Stimulated activated CD4-positive, alpha-beta T cell treated with anti-CD3 and anti-CD28 coated beads, Interleukin-15, amount 100 ng/mL, for 24 hours (primary cell): ENCODE data around the gene SEC62.
A peak's percentile ranks its signal among the peaks of the same experiment; 100 is the strongest.
"Not testable (repeated sequence)": the region's sequence is repeated elsewhere in the genome, so short reads cannot be mapped to it uniquely, and the experiment has no call there.

Source experiments
- DNase-seq: peaks from one replicate; pipeline ENCODE4 v3.0.0-alpha.2; 2020

Gene SEC62

DNA sequence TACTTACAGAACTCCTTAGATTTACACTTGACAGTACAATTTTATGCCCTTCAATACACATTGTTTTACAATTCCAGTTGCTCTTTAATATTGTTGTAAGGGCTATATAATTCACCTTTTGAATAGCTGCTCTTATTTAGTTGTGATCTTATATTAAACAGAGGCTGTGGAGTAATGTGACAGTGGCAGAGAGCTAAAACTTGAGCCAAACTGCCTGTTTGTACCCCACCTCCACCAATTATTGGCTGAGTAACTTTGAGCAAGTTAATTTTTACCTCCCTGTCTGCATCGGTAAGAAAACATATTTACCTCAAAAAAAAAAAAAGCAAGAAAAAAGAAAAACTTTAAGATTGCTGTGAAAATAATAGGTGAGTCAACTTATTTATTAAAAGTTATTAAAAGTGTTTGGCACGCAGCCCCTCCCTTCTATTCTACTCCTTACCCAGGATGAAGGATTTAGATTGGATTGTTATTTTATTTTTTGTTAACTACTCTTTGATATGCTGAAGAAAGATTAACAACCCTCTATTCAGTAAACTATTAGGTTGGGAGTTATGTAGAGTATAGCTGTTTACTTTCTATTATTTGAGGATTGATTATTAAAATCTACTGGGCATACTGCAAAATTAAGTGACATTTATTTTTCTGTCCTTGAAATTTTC lies 1.7 kb downstream of the SEC62 start:
- no peak for DNase-seq

DNA sequence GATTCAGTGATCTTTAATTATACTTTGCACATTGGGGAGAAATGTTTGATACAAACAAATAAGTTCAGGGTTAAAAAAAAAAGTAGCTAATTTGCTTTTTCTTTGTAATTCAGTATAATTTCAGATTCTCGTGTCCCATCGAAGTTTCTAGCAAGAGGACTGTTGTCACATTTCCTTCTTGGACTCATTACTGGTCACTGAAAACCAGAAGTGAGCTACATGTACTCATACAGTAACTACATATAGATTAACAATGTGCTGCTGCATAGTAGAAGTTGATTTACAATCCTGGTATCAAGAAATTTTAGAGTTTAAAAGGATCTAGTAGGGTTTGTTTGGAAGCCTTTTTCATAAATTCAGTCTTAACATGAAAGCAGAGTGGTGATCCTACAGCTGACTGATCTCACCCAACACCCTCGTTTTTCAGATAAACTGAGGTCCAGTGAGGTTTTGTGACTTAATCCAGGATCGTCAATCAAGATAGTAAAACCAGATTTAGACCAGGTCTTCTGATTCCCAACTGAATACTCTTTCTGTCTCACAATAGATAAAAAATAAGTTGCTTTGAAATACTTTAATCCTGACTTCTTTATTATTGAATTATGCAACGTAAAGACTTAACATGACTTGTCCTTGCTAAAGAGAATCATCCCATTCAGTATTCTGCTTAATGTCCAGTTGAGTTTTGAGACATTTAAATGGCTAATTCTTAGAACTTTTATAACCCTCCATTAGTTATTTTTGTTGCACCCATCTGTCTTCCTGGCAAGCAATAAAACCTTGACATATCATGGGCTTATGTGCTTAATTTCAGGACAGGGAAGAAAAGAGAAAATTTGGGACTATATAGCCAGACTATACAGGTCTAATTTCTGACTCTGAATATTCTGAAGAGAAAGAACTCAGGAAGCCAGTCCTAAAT lies 2.8 kb downstream of the SEC62 start:
- DNase-seq = no peak

DNA sequence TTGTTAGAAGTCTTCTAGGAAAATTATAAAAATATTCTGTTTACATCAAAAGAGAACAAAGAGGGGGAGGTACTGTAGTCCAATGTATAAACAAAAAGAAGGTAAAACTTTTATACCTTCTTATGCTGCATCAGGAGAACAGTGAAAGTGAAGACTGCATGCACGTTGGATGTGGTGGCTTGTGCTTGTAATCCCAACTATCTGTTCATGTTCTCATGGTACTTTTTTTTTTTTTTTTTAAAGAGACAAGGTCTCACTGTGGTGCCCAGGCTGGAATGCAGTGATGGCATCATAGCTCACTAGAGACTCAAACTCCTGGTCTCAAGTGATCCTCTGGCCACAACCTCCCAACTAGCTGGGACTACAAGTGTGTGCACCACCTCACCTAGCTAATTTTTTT lies 4.2 kb downstream of the SEC62 start:
- no peak for DNase-seq

DNA sequence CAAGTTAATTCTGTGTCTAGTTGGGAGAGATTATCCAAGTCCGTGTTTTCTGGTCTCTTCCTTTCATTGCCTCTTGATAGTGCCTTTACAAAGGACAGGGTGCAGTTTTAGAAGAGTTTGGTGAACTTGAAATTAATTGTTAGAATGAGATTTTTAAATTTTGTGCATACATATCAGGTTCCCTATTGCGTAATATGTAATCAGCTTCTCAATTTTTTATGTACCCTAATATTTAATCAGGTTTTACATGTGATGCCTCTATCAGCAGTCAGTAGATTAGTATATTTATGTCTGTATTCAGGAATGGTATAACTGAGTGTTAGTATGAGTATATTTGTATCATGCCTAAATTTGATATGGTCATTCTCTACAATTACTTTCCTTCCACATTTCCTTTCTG lies 4.9 kb downstream of the SEC62 start:
- no peak for DNase-seq

DNA sequence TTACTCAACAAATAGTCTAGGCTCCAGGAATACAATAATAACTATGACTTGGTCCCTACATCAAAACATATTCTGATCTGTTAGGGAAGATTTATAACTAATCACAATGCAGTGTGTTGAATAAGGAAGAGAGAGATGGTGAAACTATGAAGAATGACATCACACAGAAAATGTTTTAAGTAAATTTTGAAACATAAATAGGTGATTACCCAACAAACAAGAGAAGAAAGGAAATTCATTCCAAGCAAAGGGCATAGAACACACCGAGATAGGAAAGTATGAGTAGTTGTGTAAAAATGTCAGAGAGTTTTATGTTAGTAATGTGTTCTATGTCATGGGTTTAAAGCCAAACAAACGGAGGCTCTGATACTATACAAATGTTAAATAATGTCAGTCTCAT lies 13.4 kb downstream of the SEC62 start:
- DNase-seq = no peak

DNA sequence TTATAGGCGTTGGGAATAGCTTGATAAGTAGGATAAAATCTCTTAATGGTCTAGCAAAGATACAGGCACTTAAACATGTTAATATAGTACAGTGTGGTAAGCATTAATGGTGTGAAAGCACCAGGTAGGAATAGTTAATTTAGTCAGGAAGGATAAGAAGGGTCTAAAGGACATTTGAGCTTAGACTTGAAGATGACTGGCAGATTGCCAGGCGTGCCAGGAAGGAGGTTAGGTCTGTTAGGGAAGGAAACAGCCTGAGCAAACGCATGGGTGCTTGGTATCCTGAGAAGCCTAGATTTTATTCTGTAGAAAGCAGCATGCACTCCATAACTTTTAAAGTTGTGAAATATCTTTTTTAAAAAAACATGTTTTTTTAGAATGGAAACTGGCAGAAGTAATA lies 17.7 kb downstream of the SEC62 start:
- no peak for DNase-seq

DNA sequence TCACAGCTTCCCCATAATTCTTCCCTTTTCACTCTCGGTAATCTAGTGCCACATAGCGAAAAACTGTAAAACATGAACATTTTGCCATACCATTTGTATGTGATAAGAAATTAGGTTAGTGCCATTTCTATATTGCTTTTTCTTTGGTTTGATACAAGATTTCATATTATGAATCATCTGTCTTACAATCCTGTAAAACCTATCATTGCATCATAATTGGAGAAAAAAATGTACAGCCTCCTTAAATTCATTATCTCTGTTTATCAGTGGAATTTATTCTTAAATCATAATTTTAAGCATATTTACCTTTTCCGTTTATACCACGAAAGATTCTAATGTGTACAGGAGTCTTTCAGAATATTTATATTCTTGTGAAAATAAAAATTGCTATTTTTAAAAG lies 23.8 kb downstream of the SEC62 start:
- DNase-seq = no peak

DNA sequence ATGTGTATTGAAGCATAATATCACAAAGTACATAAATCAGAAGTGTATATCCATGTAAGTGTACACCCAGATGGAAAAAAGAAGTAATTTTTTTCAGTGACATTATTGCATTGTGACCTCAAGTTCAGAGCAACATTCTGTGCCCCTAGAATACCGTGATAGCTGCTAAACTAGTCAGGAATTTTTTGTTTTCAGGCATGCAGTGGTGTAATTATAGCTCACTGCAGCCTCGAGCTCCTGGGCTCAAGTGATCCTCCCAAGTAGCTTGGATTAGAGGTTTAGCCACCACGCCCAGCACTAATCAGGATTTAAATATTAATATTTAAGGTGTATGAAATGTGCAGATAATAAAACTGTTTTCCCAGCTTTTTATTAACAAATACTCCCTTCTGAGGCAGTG lies 25.5 kb downstream of the SEC62 start:
- no peak for DNase-seq

DNA sequence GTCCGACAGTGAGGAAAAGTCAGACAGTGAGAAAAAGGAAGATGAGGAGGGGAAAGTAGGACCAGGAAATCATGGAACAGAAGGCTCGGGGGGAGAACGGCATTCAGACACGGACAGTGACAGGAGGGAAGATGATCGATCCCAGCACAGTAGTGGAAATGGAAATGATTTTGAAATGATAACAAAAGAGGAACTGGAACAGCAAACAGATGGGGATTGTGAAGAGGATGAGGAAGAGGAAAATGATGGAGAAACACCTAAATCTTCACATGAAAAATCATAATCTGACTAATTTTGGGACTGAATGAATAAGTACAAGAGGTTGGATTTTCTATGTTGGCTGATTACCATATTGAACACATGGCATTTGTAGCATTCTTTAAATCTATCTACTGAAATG lies 26.2 kb downstream of the SEC62 start:
- no peak for DNase-seq

DNA sequence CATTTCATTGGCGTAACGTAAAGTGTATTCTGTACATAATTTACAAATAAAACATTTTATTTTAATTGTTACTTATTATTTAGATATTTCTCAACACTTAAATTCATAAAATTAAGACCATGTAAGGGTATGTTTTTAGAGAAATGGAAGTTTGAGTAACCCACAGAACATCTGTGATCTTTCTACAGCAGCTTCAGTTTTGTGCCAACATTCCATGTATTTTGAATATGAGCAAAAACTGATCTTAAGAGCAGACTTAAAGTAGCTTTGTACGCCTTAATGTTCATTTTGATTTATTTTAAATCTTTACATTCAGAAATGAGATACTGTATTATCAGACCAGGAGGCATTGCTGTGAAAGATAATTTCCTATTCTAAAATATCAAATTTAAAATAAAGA lies 27.2 kb downstream of the SEC62 start:
- no peak for DNase-seq

DNA sequence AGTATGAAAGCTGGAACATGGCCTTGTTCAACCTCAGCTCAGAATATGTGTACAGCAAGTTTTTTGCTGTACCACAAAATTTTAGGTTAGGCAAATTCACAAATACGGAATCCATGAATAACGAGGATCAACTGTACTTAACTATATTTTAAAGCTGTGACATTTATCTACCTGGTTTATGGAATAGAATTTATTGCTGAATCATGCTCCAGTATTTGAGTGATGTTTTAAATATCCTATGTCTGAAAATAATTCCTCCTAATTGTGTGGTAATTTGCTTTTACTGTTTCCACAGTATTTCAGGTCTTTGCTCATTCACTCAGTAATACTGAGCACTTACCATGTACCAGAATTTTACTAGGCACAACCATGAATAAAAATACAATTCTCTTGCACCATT lies 29.5 kb downstream of the SEC62 start:
- DNase-seq = no peak

DNA sequence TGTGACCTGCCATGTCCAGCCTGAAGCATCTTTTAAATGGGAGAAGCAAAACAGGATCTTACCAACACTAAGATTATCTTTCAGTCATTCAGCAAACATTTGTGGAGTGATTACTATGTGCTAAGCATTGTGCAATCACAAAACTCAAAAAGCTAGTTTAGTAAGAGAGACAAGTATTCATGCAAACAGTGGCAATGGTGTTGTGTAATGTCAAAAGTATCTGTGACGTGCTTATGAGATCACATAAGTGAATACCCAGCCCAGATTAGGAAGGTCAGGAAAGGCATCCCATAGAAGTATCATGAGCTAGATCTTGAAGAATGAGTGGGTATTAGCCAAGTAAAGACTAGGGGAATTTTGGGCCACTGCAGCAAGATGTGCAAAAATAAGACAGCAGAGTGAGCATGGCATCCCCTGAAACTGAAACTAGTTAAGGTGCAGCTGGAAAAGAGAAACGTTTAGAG lies 32.1 kb downstream of the SEC62 start:
- no peak for DNase-seq

DNA sequence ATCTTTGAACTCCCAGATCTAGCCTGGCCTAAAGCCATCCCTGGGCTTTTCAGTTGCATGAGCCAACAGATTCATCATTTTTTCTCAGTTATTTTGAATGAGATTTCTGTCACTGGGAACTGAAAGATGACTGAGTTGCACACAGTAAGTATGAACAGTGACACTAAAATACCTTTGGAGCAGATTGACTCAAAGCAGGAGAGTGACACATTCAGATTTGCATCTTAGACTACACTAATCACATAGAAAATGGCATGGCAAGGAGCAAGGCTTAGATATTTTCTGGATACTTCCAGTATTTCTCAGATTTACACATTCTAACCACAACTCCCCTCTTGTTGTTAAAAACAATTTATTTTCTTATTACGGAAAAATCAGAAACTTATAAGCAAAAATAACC lies 32.8 kb downstream of the SEC62 start:
- peak; percentile 13 for DNase-seq

DNA sequence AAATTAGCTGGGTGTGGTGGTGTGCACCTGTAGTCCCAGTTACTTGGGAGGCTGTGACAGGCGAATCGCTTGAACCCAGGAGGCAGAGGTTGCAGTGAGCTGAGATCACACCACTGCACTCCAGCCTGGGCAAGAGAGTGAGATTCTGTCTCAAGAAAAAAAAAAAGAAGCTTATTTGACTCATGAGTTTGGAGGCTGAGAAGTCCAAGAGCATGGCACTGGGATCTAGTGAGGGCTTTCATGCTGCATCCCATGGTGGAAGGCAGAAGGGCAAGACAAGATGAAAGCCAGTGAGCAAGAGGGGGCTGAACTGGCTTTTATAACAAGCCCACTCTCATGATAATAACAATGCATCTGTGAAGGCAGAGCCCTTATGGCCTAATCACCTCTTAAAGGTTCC lies 33.4 kb downstream of the SEC62 start:
- no peak for DNase-seq

DNA sequence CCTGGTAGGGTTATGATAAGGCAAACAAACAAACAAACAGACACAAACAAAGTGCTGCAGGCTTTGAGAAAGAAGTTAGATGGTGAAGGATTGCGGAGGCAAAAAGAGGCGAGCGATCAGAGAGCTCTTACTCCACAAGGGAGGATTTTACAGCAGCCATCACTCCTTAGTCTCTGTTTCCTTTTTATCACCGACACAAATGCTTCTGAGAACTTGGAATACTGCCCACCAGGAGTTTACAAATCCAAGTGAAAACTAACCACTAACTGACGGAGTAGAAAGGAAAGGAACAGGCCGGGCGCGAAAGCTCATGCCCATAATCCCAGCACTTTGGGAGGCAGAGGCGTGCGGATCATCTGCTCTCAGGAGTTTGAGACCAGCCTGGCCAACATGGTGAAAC lies 35.6 kb downstream of the SEC62 start:
- DNase-seq = no peak

DNA sequence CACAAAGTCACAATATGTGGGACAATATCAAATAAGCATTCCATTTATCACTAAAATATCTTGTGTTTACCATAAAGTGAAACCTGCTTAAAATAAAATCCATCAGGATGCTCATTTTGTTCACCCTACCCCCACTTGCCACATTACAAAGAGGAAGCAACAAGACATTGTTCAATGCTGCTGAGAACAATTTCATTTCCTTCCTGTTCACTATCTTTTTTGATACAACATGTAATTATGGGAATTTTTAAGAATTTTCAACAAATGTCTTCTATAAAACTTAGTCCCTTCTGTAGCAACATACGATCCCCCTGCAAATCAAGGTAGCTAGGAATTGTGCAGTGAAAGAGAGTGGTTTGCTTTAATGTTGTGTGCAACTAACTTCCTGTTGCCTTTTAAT lies 36.3 kb downstream of the SEC62 start:
- DNase-seq = no peak

DNA sequence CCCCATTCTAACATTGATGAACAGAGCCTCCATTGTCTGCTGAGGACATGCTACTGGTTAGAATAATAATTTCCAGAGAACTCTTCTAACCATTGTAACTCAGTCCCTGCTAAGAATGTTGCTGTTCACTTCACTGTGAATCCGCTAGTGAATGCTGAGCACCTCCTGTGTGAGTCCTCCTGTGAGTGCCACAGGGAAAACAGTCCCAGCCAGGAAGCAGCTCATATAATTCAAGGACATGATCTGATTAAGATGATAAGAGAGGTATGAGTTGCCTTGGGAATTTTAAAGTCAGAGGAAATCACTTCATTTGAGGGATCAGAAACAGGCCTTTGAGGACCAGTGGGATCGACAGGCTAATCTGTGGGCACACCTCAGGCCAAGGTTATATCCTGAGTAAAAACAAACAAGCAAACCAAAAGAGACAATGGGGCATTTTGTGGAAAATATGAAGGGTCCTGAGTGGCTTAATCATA lies 37.3 kb downstream of the SEC62 start:
- DNase-seq = no peak

DNA sequence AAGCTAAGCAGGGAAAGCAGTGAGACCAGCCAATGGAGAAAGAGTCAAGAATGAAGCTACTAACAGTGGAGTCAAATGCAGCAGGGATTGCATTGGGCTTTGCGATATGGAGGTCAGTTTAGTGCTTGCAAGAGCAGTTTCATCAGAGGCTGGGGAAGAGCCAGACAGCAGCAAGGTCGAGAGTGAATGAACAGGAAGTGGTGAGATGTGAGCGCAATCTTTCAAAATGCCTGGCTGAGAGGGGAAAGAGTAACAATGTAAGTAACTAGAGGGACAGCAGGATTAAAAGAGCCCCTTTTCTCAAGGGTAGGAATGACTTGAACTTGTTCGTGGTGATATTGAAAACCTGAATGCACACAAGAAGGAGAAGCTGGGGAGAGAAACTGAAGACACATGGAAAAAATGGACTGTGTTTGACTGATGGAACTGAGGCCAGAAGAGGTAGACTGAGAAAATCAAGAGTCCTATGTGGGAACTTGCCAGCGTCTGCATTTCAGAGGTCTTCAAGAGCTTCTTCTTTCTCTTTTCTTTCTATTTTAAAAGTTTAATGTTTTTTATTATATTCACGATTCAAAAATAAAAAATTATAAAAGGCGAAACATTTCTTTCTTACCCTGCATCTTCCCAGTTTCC lies 40.5 kb downstream of the SEC62 start:
- peak; percentile 44 for DNase-seq

DNA sequence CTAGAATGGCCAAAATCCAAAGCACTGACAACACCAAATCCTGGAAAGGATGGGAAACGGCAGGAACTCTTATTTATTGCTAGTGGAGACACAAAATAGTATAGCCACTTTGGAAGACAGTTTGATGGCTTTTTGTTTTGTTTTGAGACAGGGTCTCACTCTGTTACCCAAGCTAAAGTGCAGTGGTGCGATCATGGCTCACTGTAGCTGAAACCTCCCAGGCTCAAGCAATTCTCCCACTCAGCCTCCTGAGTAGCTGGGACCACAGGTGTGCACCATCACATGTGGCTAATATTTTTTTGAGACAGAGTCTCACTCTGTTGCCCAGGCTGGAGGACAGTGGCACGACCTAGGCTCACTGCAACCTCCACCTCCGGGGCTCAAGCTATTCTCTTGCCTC lies 43.9 kb downstream of the SEC62 start:
- DNase-seq = no peak

DNA sequence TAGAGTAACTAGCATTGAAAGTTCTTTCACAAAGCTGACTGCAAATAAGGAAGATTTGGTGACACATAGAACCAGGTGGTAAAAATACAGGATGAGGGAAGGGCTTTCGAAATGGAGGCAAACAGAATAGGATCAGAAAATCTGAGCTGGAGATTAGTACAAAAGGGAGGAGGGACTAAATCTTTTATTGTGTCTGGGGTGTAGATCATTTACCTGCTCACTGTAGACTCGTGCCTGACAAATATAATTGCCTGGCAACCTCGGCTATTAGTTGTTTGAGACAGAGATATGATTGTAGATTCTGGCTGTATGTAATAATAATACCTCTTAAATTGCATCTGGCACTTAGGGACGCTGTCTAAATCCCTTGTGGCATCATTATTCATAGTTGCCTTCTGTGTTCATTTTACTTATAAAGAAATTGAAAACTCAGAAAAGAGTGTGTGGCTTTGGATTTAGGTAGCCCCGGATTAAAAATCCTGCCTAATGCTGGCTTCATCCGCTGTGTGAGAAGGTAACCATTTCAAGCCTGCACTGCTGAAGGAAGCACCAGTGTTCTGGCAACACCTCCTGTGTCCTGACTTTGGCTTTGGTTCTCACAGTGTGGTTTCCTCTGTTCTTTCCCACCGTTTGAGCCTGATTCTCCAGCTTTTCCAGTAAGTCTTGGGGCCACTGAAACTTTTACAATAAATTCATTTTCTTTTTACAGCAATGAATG lies 46.2 kb downstream of the SEC62 start:
- DNase-seq = no peak

DNA sequence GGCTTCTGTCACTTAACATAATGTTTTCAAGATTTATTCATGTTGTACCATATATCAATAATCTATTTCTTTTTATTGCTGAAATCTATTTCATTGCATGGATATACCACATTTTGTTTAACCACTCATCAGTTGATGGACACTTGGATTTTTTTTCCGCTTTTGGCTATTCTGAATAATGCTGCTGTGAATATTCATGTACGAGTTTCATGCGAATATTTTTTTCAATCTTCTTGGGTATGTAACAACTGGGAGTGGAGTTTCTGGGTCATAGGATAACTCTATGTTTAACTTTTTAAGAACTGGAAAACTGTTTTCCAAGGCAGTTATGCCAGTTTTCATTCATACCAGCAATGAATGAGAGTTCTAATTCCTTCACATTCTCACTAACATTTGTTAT lies 49.5 kb downstream of the SEC62 start:
- DNase-seq = no peak

DNA sequence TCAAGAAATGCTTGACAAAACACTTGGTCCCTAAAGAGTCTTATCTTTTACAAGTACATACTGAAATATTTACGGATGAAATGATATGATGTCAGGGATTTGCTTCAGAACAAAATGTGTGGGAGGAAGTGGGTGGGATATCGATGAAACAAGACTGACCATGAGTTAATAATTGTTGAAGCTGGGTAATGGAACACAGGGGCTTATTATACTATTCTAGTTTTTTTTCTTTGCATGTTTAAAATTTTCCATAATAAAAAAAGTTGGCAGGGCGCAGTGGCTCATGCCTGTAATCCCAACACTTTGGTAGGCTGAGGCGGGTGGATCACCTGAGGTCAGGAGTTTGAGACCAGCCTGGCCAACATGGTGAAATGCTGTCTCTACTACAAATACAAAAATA lies 52.7 kb downstream of the SEC62 start:
- DNase-seq = not testable (repeated sequence)

DNA sequence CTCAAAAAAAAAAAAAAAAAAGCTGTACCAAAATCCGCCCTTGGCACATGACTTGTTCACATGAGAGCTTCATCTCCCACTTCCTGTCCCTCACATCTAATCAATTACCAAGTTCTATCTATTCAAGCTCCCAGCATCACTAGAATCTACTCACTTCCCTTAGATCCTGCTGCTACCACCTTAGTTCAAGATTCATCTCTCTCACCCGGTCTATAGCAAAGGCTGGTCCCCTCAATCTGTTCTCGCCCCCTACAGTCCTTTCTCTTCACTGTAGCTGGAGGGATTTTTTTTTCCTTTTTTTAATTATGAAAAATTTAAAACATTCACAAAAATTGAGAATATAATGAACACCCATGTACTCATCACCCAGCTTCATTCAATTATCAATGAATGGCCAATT lies 54.5 kb downstream of the SEC62 start:
- DNase-seq = no peak
